Fibroblast of lung (primary cell): ENCODE results near the gene RNF167. TPM values are rescaled to one million over a fixed set of nuclear protein-coding genes. Genes with fewer than 3 reads are reported as not detected.

ENCODE experiments used
- DNase-seq, 2 donors: peaks; one replicate each; pipeline versions ENCODE4 v3.0.0 to v3.0.0-alpha.2; 2010; ENCODE audit warnings: low read depth in 2 of 2
- H2AFZ ChIP-seq: 2 replicates; pipeline ENCODE4 v1.5.1; 2012; ENCODE audit warnings: low read length, control low read depth, inconsistent platforms
- H3K27ac ChIP-seq: 2 replicates; pipeline ENCODE4 v1.5.1; 2011; ENCODE audit warnings: low read length, control low read depth; ENCODE audit not compliant: insufficient read depth
- H3K27me3 ChIP-seq: 2 replicates; pipeline ENCODE4 v1.5.1; 2011; ENCODE audit warnings: mild to moderate bottlenecking, low read length; ENCODE audit not compliant: control insufficient read depth, insufficient read depth
- H3K36me3 ChIP-seq: 2 replicates; pipeline ENCODE4 v1.5.1; 2011; ENCODE audit warnings: low read length; ENCODE audit not compliant: control insufficient read depth, insufficient read depth
- H3K4me1 ChIP-seq: 2 replicates; pipeline ENCODE4 v1.5.1; 2011; ENCODE audit warnings: low read length; ENCODE audit not compliant: control insufficient read depth, insufficient read depth; ENCODE audit errors: extremely low read depth
- H3K4me2 ChIP-seq: 2 replicates; pipeline ENCODE4 v1.5.1; 2011; ENCODE audit warnings: low read length, control low read depth; ENCODE audit not compliant: insufficient read depth; ENCODE audit errors: extremely low read depth
- H3K4me3 ChIP-seq, 4 experiments: fragments of 200-600 bp in 1 of 4; sonication (generic) in 1 of 4; replicated peaks in 1 of 4; 2 replicates each; pipeline ENCODE4 v1.5.1; 2011 to 2016; ENCODE audit warnings: low read length in 4 of 4, low read depth in 3 of 4, mild to moderate bottlenecking in 3 of 4, control low read depth in 2 of 4, inconsistent platforms in 1 of 4, mixed read lengths in 1 of 4; ENCODE audit not compliant: insufficient read depth in 1 of 4; ENCODE audit errors: control extremely low read depth in 1 of 4
- H3K79me2 ChIP-seq: 2 replicates; pipeline ENCODE4 v1.5.1; 2012; ENCODE audit warnings: mild to moderate bottlenecking, low read length, inconsistent platforms; ENCODE audit not compliant: control insufficient read depth, insufficient read depth
- H3K9ac ChIP-seq: 2 replicates; pipeline ENCODE4 v1.5.1; 2011; ENCODE audit warnings: mild to moderate bottlenecking, low read length, control low read depth; ENCODE audit not compliant: insufficient read depth
- H3K9me3 ChIP-seq: 2 replicates; pipeline ENCODE4 v1.5.1; 2012; ENCODE audit warnings: low read depth, low read length; ENCODE audit not compliant: control insufficient read depth, insufficient read depth
- H4K20me1 ChIP-seq: 2 replicates; pipeline ENCODE4 v1.5.1; 2011; ENCODE audit warnings: low read length; ENCODE audit not compliant: control insufficient read depth, insufficient read depth; ENCODE audit errors: extremely low read depth
- EZH2 ChIP-seq: IDR thresholded peaks from 2 replicates; pipeline ENCODE4 v1.5.1; 2012; ENCODE audit warnings: low read length, control low read depth, mild to moderate bottlenecking; ENCODE audit errors: missing control alignments
- polyA plus RNA-seq, 2 donors: library from polyadenylated mRNA; depleted of rRNA in 1 of 2; stranded (reverse) in 1 of 2; unstranded in 1 of 2; fragments of >200 nt; gene quantifications; 2 replicates each; pipeline ENCODE4 v1.2.1, GENCODE V29; 2011 to 2012; ENCODE audit warnings: missing spikeins in 1 of 2
- total RNA-seq: library from RNA; depleted of rRNA; stranded (reverse); fragments of >200 nt; gene quantifications from 2 replicates; pipeline ENCODE4 v1.2.1, GENCODE V29; 2014
- TF ChIP-seq, protein P1 (sequence below), 2 donors: IDR thresholded peaks in 1 of 2; conservative IDR thresholded peaks in 1 of 2; 1 replicate in 1 of 2; 2 replicates in 1 of 2; pipeline ENCODE4 v1.5.1; 2011 to 2012; ENCODE audit warnings: low read length in 2 of 2, control low read depth in 1 of 2, inconsistent platforms in 1 of 2, low read depth in 1 of 2, mild to moderate bottlenecking in 1 of 2

RNF167 gene
- total and polyA plus RNA-seq, 2 donors (not counting 1 experiment from before 2014, with no cell fraction given): 22.8 to 52.6 TPM

DNA sequence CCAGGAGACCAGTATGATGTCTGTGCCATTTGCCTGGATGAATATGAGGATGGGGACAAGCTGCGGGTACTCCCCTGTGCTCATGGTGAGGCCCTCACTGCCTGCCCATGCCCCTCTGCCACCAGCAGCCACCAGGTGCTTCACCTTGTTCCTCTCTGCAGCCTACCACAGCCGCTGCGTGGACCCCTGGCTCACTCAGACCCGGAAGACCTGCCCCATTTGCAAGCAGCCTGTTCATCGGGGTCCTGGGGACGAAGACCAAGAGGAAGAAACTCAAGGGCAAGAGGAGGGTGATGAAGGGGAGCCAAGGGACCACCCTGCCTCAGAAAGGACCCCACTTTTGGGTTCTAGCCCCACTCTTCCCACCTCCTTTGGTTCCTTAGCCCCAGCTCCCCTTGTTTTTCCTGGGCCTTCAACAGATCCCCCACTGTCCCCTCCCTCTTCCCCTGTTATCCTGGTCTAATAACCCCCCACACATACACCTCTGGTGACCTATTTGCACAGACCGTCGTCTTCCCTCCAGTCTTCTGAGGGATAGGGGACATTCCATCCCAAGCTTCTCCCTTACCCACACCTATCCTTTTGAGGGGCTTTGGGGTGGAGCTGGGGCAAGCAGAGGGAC, 4.6 kb downstream of the RNF167 start:
- no peaks in the 10 kb centered on the region for H3K9me3 ChIP-seq
- no peak for DNase-seq
- H4K20me1 ChIP-seq: peaks cover 2% of the 10 kb centered on the region
- H3K36me3 ChIP-seq: peaks cover 27% of the 10 kb centered on the region
- H2AFZ ChIP-seq: no peak overlapping the region
- TF ChIP-seq EZH2: no peak
- TF ChIP-seq, protein P1, sequence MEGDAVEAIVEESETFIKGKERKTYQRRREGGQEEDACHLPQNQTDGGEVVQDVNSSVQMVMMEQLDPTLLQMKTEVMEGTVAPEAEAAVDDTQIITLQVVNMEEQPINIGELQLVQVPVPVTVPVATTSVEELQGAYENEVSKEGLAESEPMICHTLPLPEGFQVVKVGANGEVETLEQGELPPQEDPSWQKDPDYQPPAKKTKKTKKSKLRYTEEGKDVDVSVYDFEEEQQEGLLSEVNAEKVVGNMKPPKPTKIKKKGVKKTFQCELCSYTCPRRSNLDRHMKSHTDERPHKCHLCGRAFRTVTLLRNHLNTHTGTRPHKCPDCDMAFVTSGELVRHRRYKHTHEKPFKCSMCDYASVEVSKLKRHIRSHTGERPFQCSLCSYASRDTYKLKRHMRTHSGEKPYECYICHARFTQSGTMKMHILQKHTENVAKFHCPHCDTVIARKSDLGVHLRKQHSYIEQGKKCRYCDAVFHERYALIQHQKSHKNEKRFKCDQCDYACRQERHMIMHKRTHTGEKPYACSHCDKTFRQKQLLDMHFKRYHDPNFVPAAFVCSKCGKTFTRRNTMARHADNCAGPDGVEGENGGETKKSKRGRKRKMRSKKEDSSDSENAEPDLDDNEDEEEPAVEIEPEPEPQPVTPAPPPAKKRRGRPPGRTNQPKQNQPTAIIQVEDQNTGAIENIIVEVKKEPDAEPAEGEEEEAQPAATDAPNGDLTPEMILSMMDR (conservative IDR thresholded peaks at IDR 0.05 in 1 of 2, IDR thresholded peaks at IDR 0.05 in 1 of 2; ENCODE audit: low read depth in 1 of 2, low read length in 2 of 2): no peak
- H3K79me2 ChIP-seq: peaks cover 77% of the 10 kb centered on the region
- H3K4me1 ChIP-seq: peaks cover 24% of the 10 kb centered on the region
- peak overlapping the region; percentile 63 for H3K4me2 ChIP-seq
- H3K27me3 ChIP-seq: no peaks in the 10 kb centered on the region
- H3K4me3 ChIP-seq: peak overlapping the region; percentile 0 to 97 (median 26)
- peak overlapping the region; percentile 74 for H3K27ac ChIP-seq
- H3K9ac ChIP-seq: no peak overlapping the region

DNA sequence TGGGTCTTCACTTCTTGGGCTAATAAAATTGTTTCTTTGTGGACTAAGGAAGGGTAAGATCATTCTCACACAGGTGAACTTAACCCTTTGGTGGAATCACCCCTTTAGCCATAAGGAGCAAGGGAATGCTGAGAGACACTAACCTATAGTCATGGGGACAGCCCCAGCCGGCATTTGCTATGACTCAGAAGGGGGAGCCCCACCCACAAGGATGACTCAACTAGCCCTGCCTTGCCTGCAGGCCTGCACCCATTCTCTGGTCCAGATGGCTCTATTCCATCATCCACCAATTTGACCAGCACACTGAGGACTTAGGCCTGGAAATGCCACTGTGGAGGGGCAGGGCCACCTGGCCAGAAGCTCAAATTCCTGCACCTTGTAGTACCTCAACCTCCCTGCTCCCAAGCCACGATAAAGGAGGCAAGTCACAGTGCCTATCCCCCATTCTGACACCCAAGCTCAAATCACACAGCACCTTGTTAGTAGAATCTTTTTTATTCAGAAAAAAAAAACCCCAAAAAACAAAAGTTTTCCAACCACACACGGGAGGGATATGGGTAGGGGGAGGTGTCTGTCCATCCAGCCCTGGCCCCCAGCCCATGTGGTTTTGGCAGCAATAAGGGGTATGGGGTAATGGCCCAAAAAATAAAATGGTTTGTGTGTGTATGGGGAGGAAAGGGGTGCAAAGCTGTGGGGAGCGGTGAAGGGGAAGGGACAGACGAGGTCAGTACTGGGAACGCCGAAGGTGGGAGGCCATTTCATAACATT, 5.3 kb downstream of the RNF167 start:
- Histone ChIP-seq H3K36me3 (peaks cover 27% of the 10 kb centered on the region), H3K27me3 (no peaks in the 10 kb centered on the region), H4K20me1 (peaks cover 2% of the 10 kb centered on the region), H3K4me1 (peaks cover 24% of the 10 kb centered on the region), H3K9me3 (no peaks in the 10 kb centered on the region), H2AFZ (no peak overlapping the region), H3K4me3 (peak overlapping the region; percentile 21 to 97 (median 97)), H3K27ac (peak overlapping the region; percentile 74), H3K9ac (no peak overlapping the region), H3K79me2 (peaks cover 77% of the 10 kb centered on the region), H3K4me2 (peak overlapping the region; percentile 63)
- peak; percentile 90 to 91 for DNase-seq
- TF ChIP-seq EZH2: no peak
- TF ChIP-seq, protein P1 (conservative IDR thresholded peaks at IDR 0.05 in 1 of 2, IDR thresholded peaks at IDR 0.05 in 1 of 2; ENCODE audit: low read depth in 1 of 2, low read length in 2 of 2): no peak

GRCh38 chr17:4945944-4946280, 5.8 kb downstream of the RNF167 start:
- no peak overlapping the region for H2AFZ ChIP-seq
- no peaks in the 10 kb centered on the region for H3K9me3 ChIP-seq
- TF ChIP-seq EZH2: no peak
- TF ChIP-seq, protein P1 (conservative IDR thresholded peaks at IDR 0.05 in 1 of 2, IDR thresholded peaks at IDR 0.05 in 1 of 2; ENCODE audit: low read depth in 1 of 2, low read length in 2 of 2): no peak
- no peak for DNase-seq
- peak overlapping the region; percentile 74 for H3K27ac ChIP-seq
- H3K9ac ChIP-seq: no peak overlapping the region
- H3K36me3 ChIP-seq: peaks cover 27% of the 10 kb centered on the region
- H3K4me1 ChIP-seq: peaks cover 24% of the 10 kb centered on the region
- peaks cover 2% of the 10 kb centered on the region for H4K20me1 ChIP-seq
- peak overlapping the region; percentile 97 to 98 (median 97) for H3K4me3 ChIP-seq
- H3K4me2 ChIP-seq: peak overlapping the region; percentile 61
- no peaks in the 10 kb centered on the region for H3K27me3 ChIP-seq
- H3K79me2 ChIP-seq: peaks cover 74% of the 10 kb centered on the region
